ENCODE results near the gene TIMM22.
A peak's percentile ranks its signal among the peaks of the same experiment; 100 is the strongest.

TIMM22 gene

GRCh38 chr17:1030684-1031532, 34.0 kb downstream of the TIMM22 start:
- Histone ChIP-seq H4K8ac (ENCODE audit: low read depth, low read length) (peak overlapping the region; percentile 65), H3K9ac (ENCODE audit: low read depth, low read length, poor library complexity) (no peak overlapping the region), H2BK15ac (ENCODE audit: low read length) (no peak overlapping the region), H3K23ac (ENCODE audit: low read depth, low read length, poor library complexity) (peak overlapping the region; percentile 65), H2BK120ac (ENCODE audit: low read depth, low read length) (no peak overlapping the region), H2AFZ (ENCODE audit: low read length) (no peak overlapping the region), H3K27ac (replicated peaks; ENCODE audit: low read length) (no peak overlapping the region), H3K4me3 (ENCODE audit: low read length in 2 of 2) (no peak overlapping the region), H4K91ac (ENCODE audit: low read depth, low read length, poor library complexity) (no peak overlapping the region), H3K4ac (ENCODE audit: low read length) (no peak overlapping the region), H3K18ac (ENCODE audit: low read length) (peak overlapping the region; percentile 83), H2AK5ac (ENCODE audit: low read depth, low read length) (peak overlapping the region; percentile 75), H3K4me2 (ENCODE audit: insufficient read depth, low read length, poor library complexity, severe bottlenecking) (peak overlapping the region; percentile 69), H3K27me3 (ENCODE audit: control insufficient read depth in 3 of 3, insufficient read depth in 3 of 3, low read depth in 1 of 3, low read length in 3 of 3) (peaks cover 0 to 13% (median 0%) of the 10 kb centered on the region in 3 experiments), H3K14ac (ENCODE audit: low read length) (peak overlapping the region; percentile 71), H3K79me1 (ENCODE audit: low read depth, low read length) (peaks cover 5% of the 10 kb centered on the region), H3K4me1 (ENCODE audit: control insufficient read depth in 2 of 2, insufficient read depth in 1 of 2, low read depth in 1 of 2, low read length in 2 of 2) (peaks cover 0 to 14% of the 10 kb centered on the region in 2 donors), H3K9me3 (replicated peaks in 1 of 2; ENCODE audit: control insufficient read depth in 2 of 2, insufficient read depth in 1 of 2, low read depth in 1 of 2, low read length in 2 of 2) (no peaks in the 10 kb centered on the region), H2BK12ac (ENCODE audit: low read length) (no peak overlapping the region), H3K36me3 (replicated peaks in 1 of 2; ENCODE audit: control insufficient read depth in 2 of 2, insufficient read depth in 2 of 2, low read length in 2 of 2) (peaks cover 0 to 4% of the 10 kb centered on the region in 2 donors), H2BK5ac (ENCODE audit: low read length) (peak overlapping the region; percentile 54)
- WGBS, 2 donors (ENCODE audit: extremely low coverage in 2 of 2, insufficient read length in 2 of 2, insufficient replicate concordance in 1 of 2) = no CpG with 5 or more reads among the region's 45 CpGs
- DNase-seq (ENCODE audit: low spot score) = no peak

DNA sequence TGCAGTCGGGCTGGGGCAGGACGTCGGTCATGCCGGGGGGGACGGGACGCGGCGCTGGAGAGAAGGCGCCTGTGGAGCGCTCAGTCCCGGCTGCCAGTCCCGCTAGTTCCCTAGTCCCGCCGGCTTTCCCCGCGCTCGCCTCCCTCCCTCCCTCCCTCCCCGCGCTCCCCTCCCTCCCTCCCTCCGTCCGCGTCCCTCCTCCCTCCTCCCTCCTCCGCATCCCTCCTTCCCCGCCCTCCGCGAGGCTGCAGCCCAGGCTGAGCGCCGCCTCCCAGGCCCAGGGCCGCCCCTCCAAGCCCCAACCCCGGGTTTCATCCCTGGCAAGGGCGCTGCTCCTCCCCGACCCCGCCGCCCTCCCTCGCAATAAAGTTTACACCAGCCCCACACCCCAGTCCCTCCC, 34.8 kb downstream of the TIMM22 start:
- H3K18ac ChIP-seq (ENCODE audit: low read length) = peak overlapping the region; percentile 95
- peaks cover 0 to 17% of the 10 kb centered on the region in 2 donors for H3K4me1 ChIP-seq (ENCODE audit: control insufficient read depth in 2 of 2, insufficient read depth in 1 of 2, low read depth in 1 of 2, low read length in 2 of 2)
- H3K79me1 ChIP-seq (ENCODE audit: low read depth, low read length) = peaks cover 9% of the 10 kb centered on the region
- no peaks in the 10 kb centered on the region for H3K9me3 ChIP-seq (replicated peaks in 1 of 2; ENCODE audit: control insufficient read depth in 2 of 2, insufficient read depth in 1 of 2, low read depth in 1 of 2, low read length in 2 of 2)
- no peak overlapping the region for H3K4me3 ChIP-seq (ENCODE audit: low read length in 2 of 2)
- H2BK12ac ChIP-seq (ENCODE audit: low read length) = peak overlapping the region; percentile 58
- H3K4ac ChIP-seq (ENCODE audit: low read length) = no peak overlapping the region
- H2BK5ac ChIP-seq (ENCODE audit: low read length) = no peak overlapping the region
- H3K4me2 ChIP-seq (ENCODE audit: insufficient read depth, low read length, poor library complexity, severe bottlenecking) = peak overlapping the region; percentile 69
- H3K9ac ChIP-seq (ENCODE audit: low read depth, low read length, poor library complexity) = no peak overlapping the region
- peak; percentile 45 for DNase-seq (ENCODE audit: low spot score)
- no peak overlapping the region for H2BK120ac ChIP-seq (ENCODE audit: low read depth, low read length)
- H4K8ac ChIP-seq (ENCODE audit: low read depth, low read length) = no peak overlapping the region
- H2AFZ ChIP-seq (ENCODE audit: low read length) = no peak overlapping the region
- peak overlapping the region; percentile 32 for H2AK5ac ChIP-seq (ENCODE audit: low read depth, low read length)
- no peak overlapping the region for H3K27ac ChIP-seq (replicated peaks; ENCODE audit: low read length)
- no peak overlapping the region for H3K23ac ChIP-seq (ENCODE audit: low read depth, low read length, poor library complexity)
- H4K91ac ChIP-seq (ENCODE audit: low read depth, low read length, poor library complexity) = no peak overlapping the region
- peaks cover 0 to 13% (median 0%) of the 10 kb centered on the region in 3 experiments for H3K27me3 ChIP-seq (ENCODE audit: control insufficient read depth in 3 of 3, insufficient read depth in 3 of 3, low read depth in 1 of 3, low read length in 3 of 3)
- peak overlapping the region; percentile 71 for H3K14ac ChIP-seq (ENCODE audit: low read length)
- WGBS, 2 donors (ENCODE audit: extremely low coverage in 2 of 2, insufficient read length in 2 of 2, insufficient replicate concordance in 1 of 2) = no CpG with 5 or more reads among the region's 35 CpGs
- no peak overlapping the region for H2BK15ac ChIP-seq (ENCODE audit: low read length)
- peaks cover 0 to 4% of the 10 kb centered on the region in 2 donors for H3K36me3 ChIP-seq (replicated peaks in 1 of 2; ENCODE audit: control insufficient read depth in 2 of 2, insufficient read depth in 2 of 2, low read length in 2 of 2)

DNA sequence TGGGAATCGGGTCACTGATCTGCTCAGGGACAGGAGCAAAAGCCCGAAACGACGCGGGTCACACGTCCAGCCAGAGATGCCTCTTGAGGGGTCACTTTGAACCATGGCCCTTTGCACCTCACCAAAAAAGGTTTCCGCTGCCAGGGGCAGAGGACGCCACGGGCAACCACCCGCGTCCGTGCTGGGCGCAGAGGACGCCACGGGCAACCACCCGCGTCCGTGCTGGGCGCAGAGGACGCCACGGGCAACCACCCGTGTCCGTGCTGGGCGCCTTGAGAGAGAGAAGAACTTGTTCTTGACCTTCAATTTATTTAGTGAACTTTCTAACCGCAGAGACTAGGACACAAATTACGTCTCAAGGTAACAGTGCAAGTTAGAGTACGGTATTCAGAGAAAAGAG, 35.5 kb downstream of the TIMM22 start:
- Histone ChIP-seq H2AK5ac (ENCODE audit: low read depth, low read length) (peak overlapping the region; percentile 32), H3K4me1 (ENCODE audit: control insufficient read depth in 2 of 2, insufficient read depth in 1 of 2, low read depth in 1 of 2, low read length in 2 of 2) (peaks cover 0 to 17% of the 10 kb centered on the region in 2 donors), H3K27ac (replicated peaks; ENCODE audit: low read length) (no peak overlapping the region), H3K79me1 (ENCODE audit: low read depth, low read length) (peaks cover 11% of the 10 kb centered on the region), H3K4ac (ENCODE audit: low read length) (no peak overlapping the region), H2BK12ac (ENCODE audit: low read length) (no peak overlapping the region), H2AFZ (ENCODE audit: low read length) (no peak overlapping the region), H3K18ac (ENCODE audit: low read length) (no peak overlapping the region), H3K4me3 (ENCODE audit: low read length in 2 of 2) (no peak overlapping the region), H3K9me3 (replicated peaks in 1 of 2; ENCODE audit: control insufficient read depth in 2 of 2, insufficient read depth in 1 of 2, low read depth in 1 of 2, low read length in 2 of 2) (no peaks in the 10 kb centered on the region), H3K4me2 (ENCODE audit: insufficient read depth, low read length, poor library complexity, severe bottlenecking) (no peak overlapping the region), H2BK5ac (ENCODE audit: low read length) (no peak overlapping the region), H3K23ac (ENCODE audit: low read depth, low read length, poor library complexity) (no peak overlapping the region), H2BK15ac (ENCODE audit: low read length) (no peak overlapping the region), H2BK120ac (ENCODE audit: low read depth, low read length) (no peak overlapping the region), H3K27me3 (ENCODE audit: control insufficient read depth in 3 of 3, insufficient read depth in 3 of 3, low read depth in 1 of 3, low read length in 3 of 3) (peaks cover 0 to 13% (median 0%) of the 10 kb centered on the region in 3 experiments), H3K9ac (ENCODE audit: low read depth, low read length, poor library complexity) (no peak overlapping the region), H3K36me3 (replicated peaks in 1 of 2; ENCODE audit: control insufficient read depth in 2 of 2, insufficient read depth in 2 of 2, low read length in 2 of 2) (peaks cover 0 to 4% of the 10 kb centered on the region in 2 donors), H4K8ac (ENCODE audit: low read depth, low read length) (no peak overlapping the region), H3K14ac (ENCODE audit: low read length) (peak overlapping the region; percentile 71), H4K91ac (ENCODE audit: low read depth, low read length, poor library complexity) (no peak overlapping the region)
- WGBS, 2 donors (ENCODE audit: extremely low coverage in 2 of 2, insufficient read length in 2 of 2, insufficient replicate concordance in 1 of 2) = no CpG with 5 or more reads among the region's 27 CpGs
- no peak for DNase-seq (ENCODE audit: low spot score)

- peak overlapping the region; percentile 17 for H3K18ac ChIP-seq (ENCODE audit: low read length)
- no peak overlapping the region for H4K91ac ChIP-seq (ENCODE audit: low read depth, low read length, poor library complexity)
- H2BK120ac ChIP-seq (ENCODE audit: low read depth, low read length) = no peak overlapping the region
- H4K8ac ChIP-seq (ENCODE audit: low read depth, low read length) = no peak overlapping the region
- no peak overlapping the region for H3K4ac ChIP-seq (ENCODE audit: low read length)
- H3K4me2 ChIP-seq (ENCODE audit: insufficient read depth, low read length, poor library complexity, severe bottlenecking) = no peak overlapping the region
- no CpG with 5 or more reads among the region's 11 CpGs for WGBS, 2 donors (ENCODE audit: extremely low coverage in 2 of 2, insufficient read length in 2 of 2, insufficient replicate concordance in 1 of 2)
- H3K23ac ChIP-seq (ENCODE audit: low read depth, low read length, poor library complexity) = peak overlapping the region; percentile 86
- H2BK15ac ChIP-seq (ENCODE audit: low read length) = no peak overlapping the region
- H2BK5ac ChIP-seq (ENCODE audit: low read length) = peak overlapping the region; percentile 53
- peak overlapping the region; percentile 21 for H2AK5ac ChIP-seq (ENCODE audit: low read depth, low read length)
- peaks cover 0 to 4% of the 10 kb centered on the region in 2 donors for H3K36me3 ChIP-seq (replicated peaks in 1 of 2; ENCODE audit: control insufficient read depth in 2 of 2, insufficient read depth in 2 of 2, low read length in 2 of 2)
- no peaks in the 10 kb centered on the region for H3K9me3 ChIP-seq (replicated peaks in 1 of 2; ENCODE audit: control insufficient read depth in 2 of 2, insufficient read depth in 1 of 2, low read depth in 1 of 2, low read length in 2 of 2)
- no peak overlapping the region for H3K14ac ChIP-seq (ENCODE audit: low read length)
- peaks cover 15% of the 10 kb centered on the region for H3K79me1 ChIP-seq (ENCODE audit: low read depth, low read length)
- peaks cover 0 to 13% (median 0%) of the 10 kb centered on the region in 3 experiments for H3K27me3 ChIP-seq (ENCODE audit: control insufficient read depth in 3 of 3, insufficient read depth in 3 of 3, low read depth in 1 of 3, low read length in 3 of 3)
- no peak overlapping the region for H3K27ac ChIP-seq (replicated peaks; ENCODE audit: low read length)
- H3K9ac ChIP-seq (ENCODE audit: low read depth, low read length, poor library complexity) = peak overlapping the region; percentile 44
- H2BK12ac ChIP-seq (ENCODE audit: low read length) = peak overlapping the region; percentile 90
- no peak overlapping the region for H2AFZ ChIP-seq (ENCODE audit: low read length)
- H3K4me1 ChIP-seq (ENCODE audit: control insufficient read depth in 2 of 2, insufficient read depth in 1 of 2, low read depth in 1 of 2, low read length in 2 of 2) = peaks cover 0 to 17% of the 10 kb centered on the region in 2 donors
- DNase-seq (ENCODE audit: low spot score) = no peak
- H3K4me3 ChIP-seq (ENCODE audit: low read length in 2 of 2) = no peak overlapping the region
These were observed 36.6 kb downstream of the TIMM22 start for GRCh38 chr17:1033503-1033902.

All from neuronal stem cell (in vitro differentiated cells).